HG03045 (cell line): ENCODE measurements around the gene RSRC1.
"Not testable (repeated sequence)": the region's sequence is repeated elsewhere in the genome, so short reads cannot be mapped to it uniquely, and the experiment has no call there.

Experiments used
- ATAC-seq: cut with Tn5 transposase; IDR thresholded peaks from one replicate; pipeline ENCODE4 v1.9.1; 2021; ENCODE audit warnings: mild to moderate bottlenecking, moderate library complexity; ENCODE audit not compliant: unreplicated experiment

The RSRC1 gene

GRCh38 chr3:158100681-158101080 is 9.2 kb upstream of the RSRC1 start:
- no peak for ATAC-seq

- no peak for ATAC-seq
These were observed 8.3 kb upstream of the RSRC1 start for GRCh38 chr3:158101335-158102241.

- no peak for ATAC-seq
These were observed 7.4 kb upstream of the RSRC1 start for GRCh38 chr3:158102242-158103080.

DNA sequence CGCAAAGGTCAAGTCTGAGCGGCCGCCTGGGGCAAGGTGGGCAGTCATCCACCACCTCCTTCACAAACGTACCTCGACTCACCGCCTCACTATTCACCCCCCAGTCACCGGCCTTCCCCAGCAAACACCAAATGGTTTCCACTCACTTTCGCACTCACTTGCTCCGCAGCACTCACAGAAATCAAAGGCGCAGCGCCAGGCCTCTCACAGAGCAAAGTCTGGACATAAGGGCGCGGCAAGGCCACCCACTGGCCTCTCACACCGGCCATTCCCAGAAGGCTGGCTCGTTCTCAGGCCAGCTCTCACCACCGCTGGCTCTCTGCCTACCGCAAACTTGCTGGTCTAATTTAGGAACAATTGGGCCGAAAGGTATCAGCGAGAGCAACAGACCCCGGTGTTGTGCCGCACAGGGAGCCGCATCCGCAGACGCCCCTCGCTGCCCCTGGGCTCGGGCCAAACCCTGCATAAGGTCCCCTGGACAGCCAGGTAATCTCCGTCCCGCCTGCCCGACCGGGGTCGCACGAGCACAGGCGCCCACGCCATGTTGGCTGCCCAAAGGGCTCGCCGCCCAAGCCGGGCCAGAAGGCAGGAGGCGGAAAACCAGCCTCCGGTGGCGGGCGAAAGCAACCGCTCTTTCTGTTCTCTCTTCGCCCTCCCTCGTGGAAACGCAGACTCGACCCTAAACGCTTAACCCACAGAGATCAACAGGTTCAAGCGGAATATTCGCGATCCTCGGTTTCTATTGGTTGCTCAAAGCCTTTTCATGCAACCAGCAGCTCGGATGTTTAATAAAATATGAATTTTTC is 6.6 kb upstream of the RSRC1 start:
- no peak for ATAC-seq

GRCh38 chr3:158103887-158104327 is 6.0 kb upstream of the RSRC1 start:
- no peak for ATAC-seq

DNA sequence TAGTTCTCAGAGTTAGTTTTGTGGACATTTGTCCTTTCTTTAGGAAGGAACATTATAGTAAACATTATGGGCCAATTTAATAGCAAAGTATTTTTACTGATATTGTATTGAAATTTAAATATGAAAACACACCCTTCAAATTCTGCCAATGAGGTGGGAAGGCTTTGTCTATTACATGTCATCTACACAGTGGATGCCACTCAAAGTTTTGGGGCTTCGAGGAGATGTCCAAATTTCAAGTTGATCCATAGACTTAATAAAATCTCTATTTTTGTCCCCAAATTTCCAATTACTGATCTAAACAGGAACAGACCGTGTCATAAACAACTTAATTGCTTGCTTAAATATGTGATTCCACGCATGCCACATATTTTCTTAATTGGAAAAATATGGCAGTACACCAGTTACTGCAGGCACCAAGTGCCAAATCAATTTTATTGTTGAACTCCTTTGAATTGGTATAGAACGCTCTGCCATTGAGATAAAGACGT is 5.4 kb upstream of the RSRC1 start:
- no peak for ATAC-seq

- ATAC-seq, result no peak
These were observed 4.7 kb upstream of the RSRC1 start for GRCh38 chr3:158105119-158105709.

DNA sequence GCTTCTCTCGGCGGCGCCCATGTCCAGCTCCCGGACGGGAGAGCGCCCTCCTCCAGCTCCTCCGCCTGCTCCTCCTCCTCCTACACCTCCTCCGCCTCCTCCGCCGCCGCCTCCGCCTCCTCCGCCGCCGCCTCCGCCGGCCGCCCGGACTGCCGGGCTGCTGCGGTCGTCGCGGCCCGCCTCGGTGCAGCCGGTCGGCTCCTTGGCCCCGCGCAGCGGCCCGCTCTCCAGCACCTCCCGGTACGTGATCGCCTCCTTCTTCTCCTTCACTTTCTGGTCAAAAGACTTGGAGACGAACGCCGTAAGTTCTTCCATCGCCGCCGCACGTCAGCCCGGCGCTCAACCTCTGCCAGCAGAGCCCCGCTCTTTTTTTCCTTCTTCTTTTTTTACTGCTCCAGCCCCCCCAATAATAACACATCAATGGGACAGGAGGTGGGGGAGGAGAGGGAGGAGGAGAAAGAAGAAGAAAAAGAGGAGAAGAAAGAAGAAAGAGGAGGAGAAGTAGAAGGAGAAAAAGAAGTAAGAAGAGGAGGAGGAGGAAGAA is 4.1 kb upstream of the RSRC1 start:
- no peak for ATAC-seq

- ATAC-seq, result no peak
These were observed 3.0 kb upstream of the RSRC1 start for GRCh38 chr3:158106766-158107471.

DNA sequence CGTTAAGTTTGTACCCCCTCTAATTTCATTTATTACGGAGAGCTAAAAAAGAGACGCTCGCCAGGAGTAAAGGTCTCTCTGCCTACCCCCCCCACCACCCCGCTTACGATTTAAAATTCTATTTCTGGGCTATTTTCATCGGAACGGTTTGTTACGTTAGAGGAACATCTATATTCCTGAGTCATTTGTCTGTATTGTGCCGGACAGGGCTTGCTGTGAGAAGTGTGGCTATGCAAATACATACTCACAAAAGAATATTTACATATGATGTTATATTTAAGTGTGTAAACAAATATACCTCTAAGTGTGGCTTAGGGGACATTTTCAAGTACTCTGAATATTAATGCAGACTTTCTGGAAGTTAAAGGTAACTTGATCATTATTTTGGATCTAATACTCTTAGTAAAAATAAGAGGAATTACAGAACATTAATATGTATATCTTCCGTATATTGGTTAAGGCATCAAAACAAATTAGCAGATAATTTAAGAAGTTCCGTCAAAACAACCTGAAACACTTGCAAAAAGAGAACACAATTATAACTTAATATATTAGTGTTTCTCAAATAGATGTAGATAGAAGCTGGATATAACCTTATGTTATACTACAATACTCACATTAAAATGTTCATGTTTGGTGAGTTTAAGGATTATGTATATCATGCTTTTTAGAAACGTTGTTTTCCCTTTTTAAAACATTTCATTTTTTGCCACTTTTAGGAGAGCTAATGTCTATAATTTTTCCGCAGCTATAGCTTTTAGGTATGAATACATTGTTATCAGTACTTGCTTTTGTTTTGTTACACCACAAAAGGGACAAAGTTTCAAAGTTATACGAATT is 2.1 kb upstream of the RSRC1 start:
- no peak for ATAC-seq

DNA sequence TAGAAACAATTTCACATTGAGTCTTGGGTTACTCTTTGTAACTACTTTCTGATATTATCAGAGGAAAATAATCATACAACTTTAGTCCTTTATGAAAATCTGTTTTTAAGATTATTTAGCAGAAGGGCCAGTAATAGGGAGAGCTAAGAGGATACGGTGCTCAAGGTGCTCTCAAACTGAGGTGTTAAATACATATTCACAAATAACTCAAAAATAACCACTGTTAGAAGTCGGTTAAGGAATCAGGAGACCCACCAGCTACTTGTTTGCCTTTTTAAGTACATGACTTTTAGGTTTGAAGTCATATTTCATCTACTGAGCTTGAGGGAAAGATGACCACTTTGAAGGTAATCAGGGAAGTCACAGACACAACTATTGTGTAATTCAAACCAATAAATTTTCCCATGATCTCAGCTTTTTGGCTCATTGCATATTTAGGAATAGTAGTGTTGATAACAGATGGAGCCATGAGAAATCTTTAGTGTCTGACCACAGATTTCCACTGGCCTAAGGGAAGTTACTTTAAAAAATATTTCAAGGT is 1.4 kb upstream of the RSRC1 start:
- no peak for ATAC-seq

- no peak for ATAC-seq
These were observed 540 bp upstream of the RSRC1 start for GRCh38 chr3:158109295-158109803.

GRCh38 chr3:158110658-158111018 is 749 bp downstream of the RSRC1 start:
- no peak for ATAC-seq

DNA sequence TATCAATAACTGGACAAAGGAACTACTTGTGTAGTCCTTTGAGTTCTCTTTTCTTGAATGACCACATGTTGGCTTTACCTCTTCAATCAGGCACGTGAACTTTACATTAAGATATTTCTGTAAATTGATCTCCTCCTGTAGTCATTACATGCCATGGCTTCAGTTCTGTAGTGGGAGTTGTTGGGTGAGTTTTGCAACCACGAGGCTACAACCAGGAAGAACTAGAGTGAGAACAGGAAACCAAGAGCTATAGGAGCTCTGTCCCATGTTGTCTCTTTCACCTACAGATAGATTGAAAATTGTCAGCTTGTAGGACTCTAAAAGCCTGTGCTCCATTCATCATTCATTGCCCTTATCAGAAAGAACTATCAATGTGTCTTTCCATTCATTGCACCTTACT is 2.0 kb downstream of the RSRC1 start:
- no peak for ATAC-seq

DNA sequence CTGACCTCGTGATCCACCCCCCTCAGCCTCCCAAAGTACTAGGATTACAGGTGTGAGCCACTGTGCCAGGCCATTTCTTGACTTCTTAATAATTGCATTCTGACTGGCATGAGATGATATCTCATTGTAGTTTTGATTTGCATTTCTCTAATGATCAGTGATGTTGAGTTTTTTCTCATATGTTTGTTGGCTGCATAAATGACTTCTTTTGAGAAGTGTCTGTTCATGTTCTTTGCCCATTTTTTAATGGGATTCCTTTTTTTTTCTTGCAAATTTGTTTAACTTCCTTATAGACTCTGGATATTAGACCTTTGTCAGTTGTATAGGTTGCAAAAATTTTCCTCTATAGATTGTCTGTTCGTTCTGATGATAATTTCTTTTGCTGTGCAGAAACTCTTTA is 3.7 kb downstream of the RSRC1 start:
- ATAC-seq, result not testable (repeated sequence)

GRCh38 chr3:158120330-158120729 is 10.4 kb downstream of the RSRC1 start:
- no peak for ATAC-seq

- ATAC-seq, result peak; percentile 82
These were observed 11.4 kb downstream of the RSRC1 start for GRCh38 chr3:158121295-158121694.

DNA sequence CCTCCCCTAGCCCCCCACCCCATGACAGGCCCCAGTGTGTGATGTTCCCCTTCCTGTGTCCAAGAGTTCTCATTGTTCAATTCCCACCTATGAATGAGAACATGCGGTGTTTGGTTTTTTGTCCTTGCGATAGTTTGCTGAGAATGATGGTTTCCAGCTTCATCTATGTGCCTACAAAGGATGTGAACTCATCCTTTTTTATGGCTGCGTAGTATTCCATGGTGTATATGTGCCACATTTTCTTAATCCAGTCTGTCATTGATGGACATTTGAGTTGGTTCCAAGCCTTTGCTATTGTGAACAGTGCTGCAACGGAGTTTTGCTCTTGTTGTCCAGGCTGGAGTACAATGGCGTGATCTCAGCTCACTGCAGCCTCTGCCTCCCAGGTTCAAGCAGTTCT is 12.8 kb downstream of the RSRC1 start:
- ATAC-seq, result not testable (repeated sequence)
